Osteoblast (primary cell): ENCODE measurements around the gene NTM. TPM values are rescaled to one million over a fixed set of nuclear protein-coding genes. Genes with fewer than 3 reads are reported as not detected.

ENCODE experiments used
- DNase-seq: peaks from one replicate; pipeline ENCODE4 v3.0.0; 2011; ENCODE audit warnings: low spot score, mixed read lengths; ENCODE audit not compliant: insufficient read length; ENCODE audit errors: missing footprints
- H2AFZ ChIP-seq: 2 replicates; pipeline ENCODE4 v1.6.0; 2011; ENCODE audit warnings: mild to moderate bottlenecking, low read length
- H3K27ac ChIP-seq: 2 replicates; pipeline ENCODE4 v1.5.1; 2011; ENCODE audit warnings: mild to moderate bottlenecking, low read depth, low read length, moderate library complexity
- H3K27me3 ChIP-seq: 2 replicates; pipeline ENCODE4 v1.6.0; 2012; ENCODE audit warnings: mild to moderate bottlenecking, control low read depth, inconsistent platforms, low read length, moderate library complexity; ENCODE audit not compliant: insufficient read depth
- H3K36me3 ChIP-seq: 2 replicates; pipeline ENCODE4 v1.5.1; 2011; ENCODE audit warnings: mild to moderate bottlenecking, low read length, control low read depth, moderate library complexity; ENCODE audit not compliant: insufficient read depth
- H3K4me1 ChIP-seq: 2 replicates; pipeline ENCODE4 v1.5.1; 2011; ENCODE audit warnings: mild to moderate bottlenecking, low read length, control low read depth, moderate library complexity; ENCODE audit not compliant: insufficient read depth
- H3K4me2 ChIP-seq: 2 replicates; pipeline ENCODE4 v1.6.0; 2011; ENCODE audit warnings: mild to moderate bottlenecking, low read length; ENCODE audit not compliant: insufficient read depth
- H3K4me3 ChIP-seq: fragments of 200-600 bp; sonication (generic); 3 replicates; pipeline ENCODE4 v1.5.1; 2012; ENCODE audit warnings: mild to moderate bottlenecking, low read length, inconsistent platforms; ENCODE audit not compliant: insufficient read depth
- H3K79me2 ChIP-seq: 2 replicates; pipeline ENCODE4 v1.6.0; 2012; ENCODE audit warnings: mild to moderate bottlenecking, low read length, control low read depth, inconsistent platforms; ENCODE audit not compliant: insufficient read depth
- H3K9me3 ChIP-seq: 2 replicates; pipeline ENCODE4 v1.5.1; 2011; ENCODE audit warnings: low read depth, low read length, control low read depth
- H4K20me1 ChIP-seq: 2 replicates; pipeline ENCODE4 v1.6.0; 2012; ENCODE audit warnings: mild to moderate bottlenecking, low read length, control low read depth; ENCODE audit not compliant: insufficient read depth
- total RNA-seq: library from RNA; depleted of rRNA; stranded (reverse); fragments of >200 nt; gene quantifications from 2 replicates; pipeline ENCODE4 v1.2.3, GENCODE V29; 2012
- TF ChIP-seq, protein P1 (sequence below): IDR thresholded peaks from 2 replicates; pipeline ENCODE4 v1.5.1; 2011; ENCODE audit warnings: mild to moderate bottlenecking, low read depth, low read length, moderate library complexity; ENCODE audit errors: extremely low read depth

NTM gene
- total RNA-seq, 1 donor = 48.1 TPM

GRCh38 chr11:131454490-131454889 is 84.1 kb downstream of the NTM start:
- no peaks in the 10 kb centered on the region for H3K79me2 ChIP-seq
- H2AFZ ChIP-seq = no peak overlapping the region
- DNase-seq = no peak
- no peak overlapping the region for H3K4me2 ChIP-seq
- H3K27me3 ChIP-seq = no peaks in the 10 kb centered on the region
- H4K20me1 ChIP-seq = no peaks in the 10 kb centered on the region
- TF ChIP-seq, protein P1, sequence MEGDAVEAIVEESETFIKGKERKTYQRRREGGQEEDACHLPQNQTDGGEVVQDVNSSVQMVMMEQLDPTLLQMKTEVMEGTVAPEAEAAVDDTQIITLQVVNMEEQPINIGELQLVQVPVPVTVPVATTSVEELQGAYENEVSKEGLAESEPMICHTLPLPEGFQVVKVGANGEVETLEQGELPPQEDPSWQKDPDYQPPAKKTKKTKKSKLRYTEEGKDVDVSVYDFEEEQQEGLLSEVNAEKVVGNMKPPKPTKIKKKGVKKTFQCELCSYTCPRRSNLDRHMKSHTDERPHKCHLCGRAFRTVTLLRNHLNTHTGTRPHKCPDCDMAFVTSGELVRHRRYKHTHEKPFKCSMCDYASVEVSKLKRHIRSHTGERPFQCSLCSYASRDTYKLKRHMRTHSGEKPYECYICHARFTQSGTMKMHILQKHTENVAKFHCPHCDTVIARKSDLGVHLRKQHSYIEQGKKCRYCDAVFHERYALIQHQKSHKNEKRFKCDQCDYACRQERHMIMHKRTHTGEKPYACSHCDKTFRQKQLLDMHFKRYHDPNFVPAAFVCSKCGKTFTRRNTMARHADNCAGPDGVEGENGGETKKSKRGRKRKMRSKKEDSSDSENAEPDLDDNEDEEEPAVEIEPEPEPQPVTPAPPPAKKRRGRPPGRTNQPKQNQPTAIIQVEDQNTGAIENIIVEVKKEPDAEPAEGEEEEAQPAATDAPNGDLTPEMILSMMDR = no peak
- H3K27ac ChIP-seq = no peak overlapping the region
- no peaks in the 10 kb centered on the region for H3K4me1 ChIP-seq
- no peak overlapping the region for H3K4me3 ChIP-seq
- no peaks in the 10 kb centered on the region for H3K36me3 ChIP-seq
- no peaks in the 10 kb centered on the region for H3K9me3 ChIP-seq

DNA sequence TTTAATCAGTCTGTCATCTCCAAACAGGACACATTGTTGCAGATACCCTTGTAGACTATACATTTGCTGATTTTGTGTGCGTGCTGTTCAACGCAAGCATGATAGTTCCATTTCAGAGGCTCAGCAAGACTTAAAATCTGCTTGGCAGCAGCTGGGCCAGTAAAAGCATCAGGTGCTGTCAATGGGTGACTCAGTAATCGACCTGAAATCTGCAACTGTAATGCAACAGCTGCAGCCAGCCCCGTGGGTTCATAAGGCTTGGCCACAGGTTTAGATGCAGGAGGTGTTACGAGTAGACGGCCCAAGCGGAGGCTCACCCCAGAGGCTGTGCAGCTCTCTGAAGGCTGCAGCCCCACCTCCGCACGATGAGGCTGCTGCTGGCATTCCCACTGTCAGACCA is 84.6 kb downstream of the NTM start:
- no peaks in the 10 kb centered on the region for H3K36me3 ChIP-seq
- H3K27me3 ChIP-seq = no peaks in the 10 kb centered on the region
- H3K27ac ChIP-seq = no peak overlapping the region
- TF ChIP-seq, protein P1 = no peak
- no peaks in the 10 kb centered on the region for H4K20me1 ChIP-seq
- H2AFZ ChIP-seq = no peak overlapping the region
- no peaks in the 10 kb centered on the region for H3K9me3 ChIP-seq
- no peaks in the 10 kb centered on the region for H3K79me2 ChIP-seq
- no peak for DNase-seq
- H3K4me2 ChIP-seq = no peak overlapping the region
- no peak overlapping the region for H3K4me3 ChIP-seq
- no peaks in the 10 kb centered on the region for H3K4me1 ChIP-seq

- TF ChIP-seq, protein P1 = no peak
- Histone ChIP-seq H3K36me3 (no peaks in the 10 kb centered on the region), H3K79me2 (no peaks in the 10 kb centered on the region), H2AFZ (no peak overlapping the region), H4K20me1 (no peaks in the 10 kb centered on the region), H3K4me2 (no peak overlapping the region), H3K27ac (no peak overlapping the region), H3K4me1 (no peaks in the 10 kb centered on the region), H3K27me3 (no peaks in the 10 kb centered on the region), H3K4me3 (no peak overlapping the region), H3K9me3 (no peaks in the 10 kb centered on the region)
- no peak for DNase-seq
These were observed 85.7 kb downstream of the NTM start for GRCh38 chr11:131455843-131456704.

- no peak overlapping the region for H3K27ac ChIP-seq
These were observed 86.7 kb downstream of the NTM start for GRCh38 chr11:131457163-131457562.

More at GRCh38 chr11:131457163-131457562, 86.7 kb downstream of the NTM start:
- Histone ChIP-seq H3K36me3 (no peaks in the 10 kb centered on the region), H3K4me3 (no peak overlapping the region), H3K4me2 (no peak overlapping the region), H2AFZ (no peak overlapping the region), H4K20me1 (no peaks in the 10 kb centered on the region), H3K4me1 (no peaks in the 10 kb centered on the region), H3K9me3 (no peaks in the 10 kb centered on the region), H3K79me2 (no peaks in the 10 kb centered on the region), H3K27me3 (no peaks in the 10 kb centered on the region)
- TF ChIP-seq, protein P1 = no peak
- no peak for DNase-seq
